Measurements from ENCODE around the gene DIABLO. TPM values are rescaled to one million over a fixed set of nuclear protein-coding genes. Genes with fewer than 3 reads are reported as not detected.

Gene DIABLO
- polyA plus RNA-seq, 1 donor, result 38.4 TPM

Other genes with a start within 250 kb of the DIABLO start
- 16.8 TPM for gene BCL7A, start 204.2 kb downstream of the DIABLO start, polyA plus RNA-seq (ENCODE audit: insufficient read length)
- 30.7 TPM for gene MLXIP, start 147.3 kb downstream of the DIABLO start, polyA plus RNA-seq (ENCODE audit: insufficient read length)
- not detected for gene IL31, start 51.8 kb downstream of the DIABLO start, polyA plus RNA-seq (ENCODE audit: insufficient read length)
- 0.29 TPM for gene LRRC43, start 42.9 kb downstream of the DIABLO start, polyA plus RNA-seq (ENCODE audit: insufficient read length)
- gene B3GNT4, start 22.3 kb downstream of the DIABLO start, polyA plus RNA-seq (ENCODE audit: insufficient read length), result 0.30 TPM
- 13.4 TPM for gene VPS33A, start 40.4 kb upstream of the DIABLO start, polyA plus RNA-seq (ENCODE audit: insufficient read length)
- gene CLIP1, start 196.6 kb upstream of the DIABLO start, polyA plus RNA-seq (ENCODE audit: insufficient read length), result 19.6 TPM

All from forelimb muscle (tissue), 1 donor.